Sigmoid colon (tissue), 3 donors: ENCODE data around the gene NFE2.

Source experiments
- POLR2A ChIP-seq, 2 donors: fragments of 450-650 bp; IDR thresholded peaks; one replicate each; pipeline ENCODE4 v1.6.1; 2016; ENCODE audit warnings: antibody characterized with exemption in 2 of 2, mild to moderate bottlenecking in 2 of 2, moderate library complexity in 2 of 2
- TF ChIP-seq, protein P1 (sequence below), 4 experiments: fragments of 450-650 bp in 3 of 4; fragments of 200-600 bp in 1 of 4; IDR thresholded peaks; one replicate each; pipeline ENCODE4 v1.5.1; 2016 to 2019; ENCODE audit warnings: antibody characterized with exemption in 4 of 4, mild to moderate bottlenecking in 3 of 4, moderate library complexity in 2 of 4

- TF ChIP-seq POLR2A (IDR thresholded peaks at IDR 0.05) = no peak
- TF ChIP-seq, protein P1, sequence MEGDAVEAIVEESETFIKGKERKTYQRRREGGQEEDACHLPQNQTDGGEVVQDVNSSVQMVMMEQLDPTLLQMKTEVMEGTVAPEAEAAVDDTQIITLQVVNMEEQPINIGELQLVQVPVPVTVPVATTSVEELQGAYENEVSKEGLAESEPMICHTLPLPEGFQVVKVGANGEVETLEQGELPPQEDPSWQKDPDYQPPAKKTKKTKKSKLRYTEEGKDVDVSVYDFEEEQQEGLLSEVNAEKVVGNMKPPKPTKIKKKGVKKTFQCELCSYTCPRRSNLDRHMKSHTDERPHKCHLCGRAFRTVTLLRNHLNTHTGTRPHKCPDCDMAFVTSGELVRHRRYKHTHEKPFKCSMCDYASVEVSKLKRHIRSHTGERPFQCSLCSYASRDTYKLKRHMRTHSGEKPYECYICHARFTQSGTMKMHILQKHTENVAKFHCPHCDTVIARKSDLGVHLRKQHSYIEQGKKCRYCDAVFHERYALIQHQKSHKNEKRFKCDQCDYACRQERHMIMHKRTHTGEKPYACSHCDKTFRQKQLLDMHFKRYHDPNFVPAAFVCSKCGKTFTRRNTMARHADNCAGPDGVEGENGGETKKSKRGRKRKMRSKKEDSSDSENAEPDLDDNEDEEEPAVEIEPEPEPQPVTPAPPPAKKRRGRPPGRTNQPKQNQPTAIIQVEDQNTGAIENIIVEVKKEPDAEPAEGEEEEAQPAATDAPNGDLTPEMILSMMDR (IDR thresholded peaks at IDR 0.05) = peak in 2 of 4 experiments; percentile 11 to 26
Measured at GRCh38 chr12:54337280-54337842, 36.5 kb upstream of the NFE2 start.
